ENCODE results near the gene SHBG. TPM values are rescaled to one million over a fixed set of nuclear protein-coding genes. Genes with fewer than 3 reads are reported as not detected.
"Not testable (repeated sequence)": the region's sequence is repeated elsewhere in the genome, so short reads cannot be mapped to it uniquely, and the experiment has no call there.

SHBG gene
- total RNA-seq, 1 donor from 2014 or later = 0.20 TPM

DNA sequence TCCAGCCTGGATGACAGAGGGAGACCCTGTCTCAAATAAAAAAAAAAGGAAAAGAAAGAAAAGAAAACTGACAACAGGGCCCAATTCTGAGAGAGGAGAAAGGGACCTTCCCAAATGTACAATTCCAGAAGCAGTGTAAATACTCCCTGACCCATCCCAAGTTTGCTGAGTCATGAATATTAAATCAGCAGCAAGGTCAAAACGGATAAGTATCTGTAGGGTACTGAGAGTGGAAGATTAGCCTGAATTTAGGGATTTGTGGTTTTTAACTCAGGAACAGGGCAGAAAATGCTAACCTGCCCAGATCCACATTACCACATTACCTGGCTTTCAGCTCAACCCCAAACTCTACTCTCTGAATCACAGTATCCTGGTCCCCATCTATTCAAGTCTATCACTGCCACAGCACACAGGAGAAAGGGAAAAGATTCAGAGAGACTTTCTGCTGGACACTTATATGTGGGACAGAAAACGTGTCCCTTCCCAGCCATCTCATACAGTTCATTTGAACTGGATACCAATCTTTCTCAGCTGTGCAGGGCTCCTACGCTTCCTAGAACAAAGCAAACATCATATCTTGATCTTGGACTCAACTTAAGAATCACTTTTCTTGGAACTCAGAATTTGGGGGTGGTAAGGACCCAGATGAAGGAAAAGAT lies 18.2 kb upstream of the SHBG start:
- DNase-seq (ENCODE audit: low read depth in 2 of 2) = no peak

DNA sequence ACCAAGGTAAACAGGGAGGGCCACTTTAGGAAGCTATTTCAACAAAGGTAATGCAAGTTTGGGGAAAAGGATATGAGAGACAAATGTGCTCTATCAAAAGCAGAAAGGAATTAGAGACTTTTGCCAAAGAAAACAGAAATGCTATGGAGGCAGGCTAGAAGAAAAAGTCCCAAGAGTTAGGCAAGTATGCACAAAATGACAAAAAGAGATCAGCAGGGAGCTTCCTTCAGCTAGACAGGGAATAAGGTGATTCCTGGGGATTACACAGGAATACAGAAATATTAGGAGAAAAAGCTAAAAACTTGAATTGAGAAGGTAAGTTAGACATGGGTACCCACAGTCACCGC lies 17.7 kb upstream of the SHBG start:
- DNase-seq (ENCODE audit: low read depth in 2 of 2) = no peak

DNA sequence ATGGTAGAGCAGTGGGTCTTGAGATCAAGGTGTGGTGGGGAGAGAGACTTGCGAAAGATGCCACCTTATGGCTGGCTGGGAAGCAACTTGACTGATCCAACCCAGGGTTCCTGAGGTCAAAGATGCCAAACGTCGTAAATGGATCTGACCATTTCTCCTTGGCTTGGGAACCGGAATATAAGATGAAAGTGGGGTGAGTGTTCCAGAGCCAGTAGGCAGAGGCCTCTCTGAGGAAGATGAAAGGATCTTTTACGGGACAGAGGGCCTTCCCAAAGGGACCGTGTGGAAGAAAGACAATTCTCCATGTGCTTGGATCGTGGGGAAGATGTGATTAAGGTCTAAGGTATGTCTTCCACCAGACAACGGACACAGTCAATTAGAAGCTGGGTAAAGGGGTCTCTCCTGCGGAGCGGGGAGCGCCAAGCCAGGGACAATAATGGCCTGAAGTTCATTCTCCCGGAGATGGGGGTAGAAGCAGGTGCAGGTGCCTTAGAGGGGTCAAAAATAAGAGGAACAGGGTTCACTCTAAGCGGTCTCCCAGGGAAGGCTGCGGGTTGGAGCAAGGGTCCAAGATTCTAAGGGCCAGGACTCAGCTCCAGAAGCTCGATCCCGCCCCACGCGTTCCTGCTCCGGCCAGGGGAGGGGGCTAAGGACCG lies 16.0 kb upstream of the SHBG start:
- peak in 1 of 2 donors; percentile 25 for DNase-seq (ENCODE audit: low read depth in 2 of 2)

DNA sequence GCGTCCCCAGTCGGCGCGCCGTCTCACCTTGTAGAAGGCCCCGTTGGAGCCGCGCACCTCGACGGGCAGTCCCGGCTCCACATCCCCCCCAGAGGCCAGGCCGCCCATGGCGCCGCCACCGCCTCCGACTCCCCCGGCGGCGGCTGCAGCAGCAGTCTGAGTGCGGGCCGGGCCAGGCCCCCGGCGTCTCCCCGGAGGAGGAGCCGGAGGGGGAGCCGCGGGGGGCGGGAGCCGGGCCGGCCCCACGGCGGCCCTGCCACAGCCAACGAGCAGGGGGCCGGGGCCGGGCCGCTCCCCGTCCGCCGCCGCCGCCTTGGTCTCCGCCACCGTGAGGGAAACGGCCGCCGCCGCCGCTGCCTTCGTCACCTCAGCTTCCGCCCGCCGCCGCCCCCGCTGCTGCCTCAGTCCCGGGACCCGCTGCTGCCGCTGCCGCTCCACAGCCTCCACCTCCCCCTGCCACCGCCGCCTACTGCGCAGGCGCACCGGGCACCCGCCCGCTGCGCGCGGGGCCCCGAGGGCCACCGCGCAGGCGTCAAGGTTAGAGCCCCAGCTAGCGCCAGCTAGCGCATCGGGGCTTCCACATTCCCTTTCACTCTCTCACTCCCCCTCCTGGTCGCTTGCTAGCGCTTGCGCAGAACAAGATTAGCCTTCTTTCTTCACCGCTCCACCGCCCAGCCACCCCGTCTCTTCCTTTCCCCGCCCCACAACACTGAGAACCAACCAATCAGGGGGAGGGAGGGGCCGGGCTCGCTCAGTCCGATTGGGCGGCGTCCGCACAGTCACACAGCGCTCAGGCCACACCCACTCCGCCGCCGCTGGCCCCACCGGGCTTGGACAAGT lies 15.3 kb upstream of the SHBG start, which contains the start of gene FXR2:
Gene FXR2 (minus strand): TSS at position 473 of the 840 bp plus-strand sequence. CDS start 365 bp downstream, at position 108.
- DNase-seq (ENCODE audit: low read depth in 2 of 2) = peak; percentile 100

DNA sequence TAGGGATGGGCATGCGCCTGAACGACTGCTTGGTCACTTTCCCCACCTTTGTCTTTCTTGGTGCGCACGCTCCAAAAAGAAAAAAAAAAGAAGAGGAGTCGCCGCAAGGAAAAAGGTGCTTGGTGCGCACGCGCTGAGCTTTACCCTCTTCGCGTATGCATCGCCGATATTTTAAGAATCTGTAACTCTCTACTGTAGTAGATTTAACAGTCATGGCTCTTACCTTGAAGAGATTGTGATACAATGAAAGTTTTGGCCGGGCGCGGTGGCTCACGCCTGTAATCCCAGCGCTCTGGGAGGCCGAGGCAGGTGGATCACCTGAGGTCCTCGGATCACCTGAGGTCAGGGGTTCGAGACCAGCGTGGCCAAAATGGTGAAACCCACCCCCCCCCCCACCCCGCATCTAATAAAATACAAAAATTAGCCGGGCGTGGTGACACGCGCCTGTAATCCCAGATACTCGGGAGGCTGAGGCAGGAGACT lies 14.6 kb upstream of the SHBG start:
- DNase-seq (ENCODE audit: low read depth in 2 of 2) = no peak

DNA sequence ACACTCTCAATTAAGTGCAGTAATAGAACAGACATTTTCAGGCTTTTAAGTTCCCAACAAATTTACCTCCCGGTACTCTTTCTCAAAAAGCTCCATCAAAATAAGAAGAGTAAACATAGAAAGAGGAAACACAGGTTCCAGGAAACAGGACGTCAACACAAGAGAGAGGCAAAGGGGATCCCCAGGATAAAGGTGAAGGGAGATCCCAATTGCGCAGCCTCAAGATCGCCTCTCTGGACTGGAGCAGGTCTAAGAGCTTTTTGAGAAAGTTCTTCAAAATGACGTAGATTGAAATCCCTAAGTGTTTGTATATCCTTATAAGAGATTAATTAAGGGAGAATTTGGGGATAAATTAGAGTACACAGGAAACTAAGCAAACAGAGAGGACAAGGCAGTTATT lies 11.3 kb upstream of the SHBG start:
- no peak for DNase-seq (ENCODE audit: low read depth in 2 of 2)

DNA sequence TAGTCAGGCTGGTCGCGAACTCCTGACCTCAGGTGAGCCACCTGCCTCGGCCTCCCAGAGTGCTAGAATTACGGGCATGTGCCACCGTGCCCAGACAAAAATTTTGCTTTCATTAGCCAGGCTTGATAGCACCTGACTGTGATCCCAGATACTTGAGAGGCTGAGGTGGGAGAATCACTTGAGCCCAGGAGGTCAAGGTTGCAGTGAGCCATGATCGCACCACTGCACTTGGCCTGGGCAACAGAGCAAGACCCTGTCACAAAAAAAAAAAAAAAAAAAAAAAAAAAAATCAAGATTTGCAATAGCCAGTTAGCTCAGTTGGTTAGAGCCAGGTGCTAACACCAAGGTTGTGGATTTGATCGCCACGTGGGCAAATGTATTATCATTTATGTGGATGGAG lies 9.1 kb upstream of the SHBG start:
- no peak for DNase-seq (ENCODE audit: low read depth in 2 of 2)

DNA sequence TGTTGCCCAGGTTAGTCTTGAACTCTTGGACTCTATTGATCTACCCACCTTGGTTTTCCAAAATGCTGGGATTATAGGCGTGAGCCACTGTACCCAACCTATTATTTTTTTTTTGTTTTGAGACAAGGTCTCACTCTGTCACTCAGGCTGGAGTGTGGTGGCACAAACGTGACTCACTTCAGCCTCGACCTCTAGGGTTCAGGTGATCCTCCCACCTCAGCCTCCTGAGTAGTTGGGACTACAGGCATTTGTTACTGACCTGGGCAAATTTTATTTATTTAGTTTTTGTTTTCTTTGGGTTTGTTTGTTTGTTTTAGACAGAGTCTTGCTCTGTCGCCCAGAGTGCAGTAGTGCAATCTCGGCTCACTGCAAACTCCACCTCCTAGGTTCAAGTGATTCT lies 6.3 kb upstream of the SHBG start:
- DNase-seq (ENCODE audit: low read depth in 2 of 2) = no peak

DNA sequence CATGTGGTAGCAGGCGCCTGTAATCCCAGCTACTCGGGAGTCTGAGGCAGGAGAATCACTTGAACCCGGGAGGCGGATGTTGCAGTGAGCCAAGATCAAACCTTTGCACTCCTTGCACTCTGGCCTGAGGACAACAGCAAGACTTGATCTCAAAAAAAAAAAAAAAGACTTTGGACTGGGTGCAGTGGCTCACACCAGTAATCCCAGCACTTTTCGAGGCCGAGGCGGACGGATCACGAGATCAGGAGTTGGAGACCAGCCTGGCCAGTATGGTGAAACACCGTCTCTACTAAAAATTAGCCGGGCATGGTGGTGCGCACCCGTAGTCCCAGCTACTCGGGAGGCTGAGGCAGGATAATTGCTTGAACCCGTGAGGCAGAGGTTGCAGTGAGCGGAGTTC lies 4.2 kb upstream of the SHBG start:
- not testable (repeated sequence) for DNase-seq (ENCODE audit: low read depth in 2 of 2)

DNA sequence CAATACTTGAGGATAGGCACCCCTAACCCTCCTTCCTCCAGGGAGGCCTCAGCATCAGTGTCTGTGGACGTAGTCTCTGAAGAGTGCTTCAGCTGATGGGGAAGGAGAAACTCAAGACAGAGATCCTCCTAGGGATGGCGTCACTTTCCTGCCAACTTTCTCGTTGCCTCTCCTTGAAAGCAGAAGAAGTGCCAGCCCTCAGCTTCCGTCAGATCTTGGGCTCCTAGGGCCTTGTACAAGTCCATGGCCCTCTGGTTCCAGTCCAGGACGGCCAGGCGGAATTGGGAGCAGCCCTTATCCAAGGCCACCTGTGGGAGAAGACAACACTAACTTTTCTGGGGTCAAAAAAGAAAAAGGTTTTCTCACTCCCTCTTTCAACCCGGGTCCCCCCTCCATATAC lies 3.6 kb upstream of the SHBG start:
- no peak for DNase-seq (ENCODE audit: low read depth in 2 of 2)

DNA sequence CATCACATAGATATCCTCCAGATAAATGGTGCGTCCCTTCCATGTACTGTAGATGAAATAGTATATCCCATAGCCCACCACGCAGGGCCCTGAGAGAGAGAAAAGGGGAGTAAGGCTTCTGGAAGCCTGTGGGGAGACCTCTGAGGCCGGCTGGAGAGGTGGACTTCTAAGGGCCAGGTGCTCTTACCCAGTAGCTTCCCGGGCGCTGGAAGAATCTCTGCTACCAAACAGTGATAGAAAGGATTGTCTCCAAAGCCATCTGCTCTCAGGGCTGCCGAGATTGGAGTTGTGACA lies 3.0 kb upstream of the SHBG start:
- DNase-seq (ENCODE audit: low read depth in 2 of 2) = no peak

DNA sequence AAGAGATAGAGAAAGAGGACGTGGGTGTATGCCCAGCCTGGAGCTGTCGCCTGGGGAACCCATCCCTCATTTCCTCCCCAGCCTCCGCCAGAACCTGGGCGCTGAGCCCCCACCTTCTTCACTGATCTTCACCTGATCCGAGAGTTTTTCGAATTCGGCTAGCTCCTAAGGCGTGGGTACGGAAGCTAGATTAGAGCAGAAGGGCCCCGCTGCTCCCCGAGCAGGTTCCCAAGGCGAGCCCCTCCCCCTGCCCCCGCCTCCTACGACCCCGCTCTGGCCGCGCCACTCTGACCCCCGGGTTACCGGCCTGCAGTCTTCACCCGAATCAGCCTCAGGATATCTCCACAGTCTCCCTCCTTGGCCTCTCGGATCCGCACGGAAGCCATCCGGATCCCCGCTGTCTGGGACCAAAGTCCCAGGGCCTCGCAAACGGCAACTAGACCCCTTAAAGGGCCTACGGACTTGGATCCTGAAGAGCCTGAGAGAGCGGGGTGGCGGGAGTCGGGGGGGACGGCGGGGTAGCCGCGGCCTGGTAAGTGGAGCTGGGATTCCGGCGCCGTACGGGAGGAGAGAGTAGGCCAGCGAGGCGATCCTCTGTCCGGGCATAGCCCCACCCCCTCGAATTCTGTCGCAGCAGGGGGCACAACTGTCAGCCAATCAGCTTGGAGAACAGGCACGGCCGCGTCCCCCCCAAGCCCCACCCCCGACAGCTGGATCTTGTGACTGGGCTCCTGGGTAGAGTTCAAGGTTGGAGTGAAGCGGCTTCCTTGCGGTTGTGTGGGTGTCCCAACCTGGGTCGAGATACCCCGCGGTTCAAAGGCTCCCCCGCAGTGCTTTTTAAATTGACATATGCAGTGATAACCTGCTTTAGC lies 2.4 kb upstream of the SHBG start, which contains the start of gene SAT2:
Gene SAT2 (minus strand): TSS at position 572 of the 872 bp plus-strand sequence. CDS start 186 bp downstream, at position 386.
- DNase-seq (ENCODE audit: low read depth in 2 of 2) = peak; percentile 92 to 96

DNA sequence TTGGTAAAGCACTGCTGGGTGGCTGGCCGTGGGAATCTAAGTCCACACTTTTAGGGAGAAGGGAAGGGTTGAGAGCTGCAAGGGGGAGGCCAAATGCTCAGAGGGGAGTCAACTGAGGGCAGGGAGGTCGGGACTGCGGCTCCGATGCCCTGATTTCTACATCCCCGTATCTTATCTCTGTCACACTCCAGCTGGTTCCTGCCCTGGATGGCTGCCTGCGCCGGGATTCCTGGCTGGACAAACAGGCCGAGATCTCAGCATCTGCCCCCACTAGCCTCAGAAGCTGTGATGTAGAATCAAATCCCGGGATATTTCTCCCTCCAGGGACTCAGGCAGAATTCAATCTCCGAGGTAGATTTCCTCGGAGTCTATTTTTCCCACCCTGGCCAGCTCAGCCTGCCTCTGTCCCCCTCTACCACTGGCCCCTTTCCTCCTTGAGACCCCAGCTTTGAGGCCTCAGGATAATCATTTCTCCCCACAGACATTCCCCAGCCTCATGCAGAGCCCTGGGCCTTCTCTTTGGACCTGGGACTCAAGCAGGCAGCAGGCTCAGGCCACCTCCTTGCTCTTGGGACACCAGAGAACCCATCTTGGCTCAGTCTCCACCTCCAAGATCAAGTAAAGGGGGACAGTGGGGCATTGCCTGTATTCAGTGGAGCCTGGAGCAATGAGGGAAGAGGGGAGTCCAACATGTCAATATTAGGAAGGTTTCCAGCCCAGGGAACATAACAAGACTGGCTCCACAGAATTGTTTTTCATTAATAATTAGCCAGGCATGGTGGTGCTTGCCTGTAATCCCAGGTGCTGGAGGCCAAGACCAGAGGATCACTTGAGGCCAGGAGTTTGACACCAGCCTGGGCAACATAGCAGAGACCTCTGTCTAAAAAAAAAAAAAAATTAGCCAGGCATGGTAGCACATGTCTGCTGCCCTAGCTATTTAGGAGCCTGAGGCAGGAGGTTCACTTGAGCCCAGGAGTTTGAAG lies 1.8 kb downstream of the SHBG start:
- DNase-seq (ENCODE audit: low read depth in 2 of 2) = peak in 1 of 2 donors; percentile 46

DNA sequence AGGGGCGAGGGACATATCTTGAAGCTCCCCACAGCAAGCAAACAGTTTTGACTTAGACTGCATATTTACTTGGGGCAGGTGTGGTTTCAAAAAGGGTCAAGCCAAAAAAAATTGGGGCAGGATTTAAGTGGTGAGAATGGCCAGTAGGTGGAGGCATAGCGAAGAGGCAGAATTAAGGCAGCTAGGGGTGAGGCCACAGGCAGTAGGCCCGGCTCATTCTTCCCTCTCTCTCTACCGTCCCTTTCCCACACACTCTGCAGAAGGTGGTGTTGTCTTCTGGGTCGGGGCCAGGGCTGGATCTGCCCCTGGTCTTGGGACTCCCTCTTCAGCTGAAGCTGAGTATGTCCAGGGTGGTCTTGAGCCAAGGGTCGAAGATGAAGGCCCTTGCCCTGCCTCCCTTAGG lies 2.6 kb downstream of the SHBG start:
- DNase-seq (ENCODE audit: low read depth in 2 of 2) = peak; percentile 50 to 61

DNA sequence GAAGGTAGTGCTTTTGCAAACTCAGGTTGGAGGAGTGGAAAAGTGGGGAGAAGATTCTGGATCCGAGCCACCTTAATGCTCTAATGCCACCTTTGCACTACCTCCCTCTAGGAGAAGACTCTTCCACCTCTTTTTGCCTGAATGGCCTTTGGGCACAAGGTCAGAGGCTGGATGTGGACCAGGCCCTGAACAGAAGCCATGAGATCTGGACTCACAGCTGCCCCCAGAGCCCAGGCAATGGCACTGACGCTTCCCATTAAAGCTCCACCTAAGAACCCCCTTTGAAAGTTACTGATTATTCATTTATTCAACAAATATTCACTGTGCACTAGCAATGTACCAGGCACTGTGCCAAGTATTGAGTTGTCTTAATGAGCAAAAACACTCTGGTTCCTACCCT lies 3.2 kb downstream of the SHBG start:
- no peak for DNase-seq (ENCODE audit: low read depth in 2 of 2)

DNA sequence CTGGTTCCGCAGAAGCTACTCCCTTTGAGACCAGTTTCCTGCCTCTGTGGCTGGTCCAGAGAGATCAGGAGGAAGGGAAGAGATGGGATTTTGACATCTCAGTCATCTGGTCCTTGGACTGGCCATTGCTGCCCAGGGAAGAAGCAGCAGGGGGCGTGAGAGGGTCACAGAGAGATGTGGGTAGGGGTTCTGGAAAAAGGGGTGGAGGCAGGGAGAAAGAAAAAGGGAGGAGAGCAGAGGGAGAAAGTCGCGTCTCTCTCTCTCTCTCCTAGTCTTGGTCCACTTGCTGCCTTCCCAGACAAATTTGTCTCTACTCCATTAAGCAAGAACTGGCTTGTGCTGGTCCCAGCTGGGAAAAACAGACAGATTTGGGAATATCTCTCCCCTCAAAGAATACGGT lies 4.4 kb downstream of the SHBG start:
- peak; percentile 52 to 58 for DNase-seq (ENCODE audit: low read depth in 2 of 2)

DNA sequence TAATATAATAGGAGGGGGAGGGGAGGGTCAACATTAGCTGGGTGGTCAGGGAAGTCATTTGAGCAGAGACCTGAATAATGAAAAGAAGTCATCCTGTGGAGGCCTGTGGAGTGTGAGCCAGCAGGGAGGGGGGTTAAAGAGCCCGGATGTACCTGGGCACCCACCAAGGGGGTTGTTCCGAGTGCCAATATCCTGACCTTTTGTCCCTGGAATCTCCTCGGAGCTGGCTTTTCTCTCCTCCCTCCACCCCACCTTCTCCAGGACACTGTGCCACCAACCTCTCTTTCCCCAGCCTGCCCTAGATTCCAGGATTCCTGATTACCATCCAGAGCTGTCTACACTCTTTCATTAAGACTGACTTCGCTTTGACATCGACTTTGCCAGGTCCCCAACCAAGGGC lies 6.2 kb downstream of the SHBG start:
- no peak for DNase-seq (ENCODE audit: low read depth in 2 of 2)

DNA sequence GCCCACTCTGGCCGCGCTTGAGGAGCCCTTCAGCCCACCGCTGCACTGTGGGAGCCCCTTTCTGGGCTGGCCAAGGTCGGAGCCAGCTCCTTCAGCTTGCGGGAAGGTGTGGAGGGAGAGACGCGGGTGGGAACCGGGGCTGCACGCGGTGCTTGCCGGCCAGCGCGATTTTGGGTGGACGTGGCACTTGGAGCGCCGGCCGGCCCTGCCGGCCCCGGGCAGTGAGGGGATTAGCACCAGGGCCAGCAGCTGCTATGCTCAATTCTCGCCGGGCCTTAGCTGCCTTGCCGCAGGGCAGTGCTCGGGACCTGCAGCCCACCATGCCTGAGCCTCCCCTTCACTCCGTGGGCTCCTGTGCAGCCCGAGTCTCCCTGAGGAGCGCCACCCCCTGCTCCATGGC lies 10.8 kb downstream of the SHBG start:
- DNase-seq (ENCODE audit: low read depth in 2 of 2) = no peak

DNA sequence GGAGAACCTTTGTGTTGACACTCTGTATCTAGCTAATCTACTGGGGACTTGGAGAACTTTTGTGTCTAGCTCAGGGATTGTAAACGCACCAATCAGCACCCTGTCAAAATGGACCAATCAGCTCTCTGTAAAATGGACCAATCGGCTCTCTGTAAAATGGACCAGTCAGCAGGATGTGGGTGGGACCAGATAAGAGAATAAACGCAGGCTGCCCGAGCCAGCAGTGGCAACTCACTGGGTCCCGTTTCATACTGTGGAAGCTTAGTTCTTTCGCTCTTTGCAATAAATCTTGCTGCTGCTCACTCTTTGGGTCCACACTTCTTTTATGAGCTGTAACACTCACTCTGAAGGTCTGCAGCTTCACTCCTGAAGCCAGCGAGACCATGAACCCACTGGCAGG lies 11.7 kb downstream of the SHBG start:
- not testable (repeated sequence) for DNase-seq (ENCODE audit: low read depth in 2 of 2)

DNA sequence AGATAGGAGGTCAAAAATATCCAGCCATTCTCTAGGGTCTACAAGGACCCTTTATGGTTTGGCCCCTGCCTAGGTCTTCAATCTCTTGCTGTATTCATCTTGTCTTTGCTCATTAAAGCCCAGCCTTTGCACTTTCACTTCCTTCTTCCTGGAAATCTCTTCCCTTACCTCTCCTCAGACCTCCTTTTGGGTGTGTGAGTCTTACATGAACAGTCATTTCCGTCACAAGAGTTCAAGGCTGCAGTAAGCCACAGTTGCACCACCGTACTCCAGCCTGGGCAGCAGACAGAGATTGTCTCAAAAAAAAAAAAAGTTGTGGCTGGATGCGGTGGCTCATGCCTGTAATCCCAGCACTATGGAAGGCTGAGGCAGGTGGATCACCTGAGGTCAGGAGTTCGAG lies 14.8 kb downstream of the SHBG start:
- no peak for DNase-seq (ENCODE audit: low read depth in 2 of 2)

Measured in lung microvascular endothelial cell (primary cell).